ENCODE results near the gene FARS2. TPM values are rescaled to one million over a fixed set of nuclear protein-coding genes. Genes with fewer than 3 reads are reported as not detected.
"Not testable (repeated sequence)": the region's sequence is repeated elsewhere in the genome, so short reads cannot be mapped to it uniquely, and the experiment has no call there.

FARS2 gene
- total RNA-seq, 1 donor from 2014 or later: 21.9 TPM

GRCh38 chr6:5695260-5696245, 434.2 kb downstream of the FARS2 start:
- Mint-ChIP-seq H3K4me1 (ENCODE audit: unreplicated experiment) (no peaks in the 10 kb centered on the region), H3K36me3 (peaks cover 7% of the 10 kb centered on the region), H3K9me3 (peaks cover 9% of the 10 kb centered on the region), H3K27me3 (no peaks in the 10 kb centered on the region), H3K4me3 (no peak overlapping the region), H3K27ac (no peak overlapping the region)
- no peak for TF ChIP-seq CTCF (conservative IDR thresholded peaks at IDR 0.05)
- DNase-seq (ENCODE audit: extremely low spot score, unreplicated experiment): no peak

DNA sequence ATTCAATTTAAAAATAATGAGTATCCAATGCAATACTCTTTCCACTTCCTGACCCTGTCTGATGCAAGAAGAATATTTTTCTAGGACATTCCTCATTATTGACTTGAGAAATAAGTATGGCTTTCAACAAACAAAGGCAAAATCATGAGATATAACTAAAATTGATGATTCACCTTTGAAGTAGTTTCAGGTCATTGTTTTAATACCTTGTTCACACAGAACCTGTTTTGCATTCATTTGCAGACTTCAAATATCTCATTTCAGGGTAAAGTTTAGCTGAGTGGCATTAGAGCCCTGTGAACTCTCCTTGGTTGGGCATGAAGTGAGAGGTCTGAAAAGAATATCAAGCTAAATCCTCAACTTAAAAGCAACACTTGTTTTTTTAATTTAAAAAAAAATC, 436.2 kb downstream of the FARS2 start:
- Mint-ChIP-seq H3K27me3 (no peaks in the 10 kb centered on the region), H3K4me3 (no peak overlapping the region), H3K9me3 (peaks cover 4% of the 10 kb centered on the region), H3K27ac (no peak overlapping the region), H3K36me3 (peaks cover 3% of the 10 kb centered on the region), H3K4me1 (ENCODE audit: unreplicated experiment) (no peaks in the 10 kb centered on the region)
- TF ChIP-seq CTCF (conservative IDR thresholded peaks at IDR 0.05): no peak
- no peak for DNase-seq (ENCODE audit: extremely low spot score, unreplicated experiment)

DNA sequence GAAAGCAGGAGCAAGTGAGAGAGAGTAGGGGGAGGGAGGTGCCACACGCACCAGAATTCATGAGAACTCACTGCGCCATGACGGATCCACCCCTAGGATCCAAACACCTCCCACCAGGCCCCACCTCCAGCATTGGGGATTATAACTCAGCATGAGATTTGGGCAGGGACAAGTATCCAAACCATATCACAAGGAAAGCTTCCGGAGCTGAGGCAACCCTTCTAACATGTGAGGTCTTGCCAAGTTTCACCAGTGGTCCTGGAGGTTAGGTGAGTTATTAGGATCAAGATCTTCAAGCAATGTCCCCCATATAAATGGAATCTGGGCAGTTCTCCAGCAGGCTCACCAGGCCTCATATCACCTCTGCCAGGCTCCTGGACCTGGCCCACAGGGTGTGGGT, 437.0 kb downstream of the FARS2 start:
- H3K4me1 Mint-ChIP-seq (ENCODE audit: unreplicated experiment): no peaks in the 10 kb centered on the region
- peaks cover 4% of the 10 kb centered on the region for H3K9me3 Mint-ChIP-seq
- TF ChIP-seq CTCF (conservative IDR thresholded peaks at IDR 0.05): no peak
- DNase-seq (ENCODE audit: extremely low spot score, unreplicated experiment): no peak
- no peaks in the 10 kb centered on the region for H3K27me3 Mint-ChIP-seq
- H3K27ac Mint-ChIP-seq: no peak overlapping the region
- H3K36me3 Mint-ChIP-seq: no peaks in the 10 kb centered on the region
- H3K4me3 Mint-ChIP-seq: no peak overlapping the region

- not testable (repeated sequence) for DNase-seq (ENCODE audit: extremely low spot score, unreplicated experiment); H3K27ac Mint-ChIP-seq; H3K27me3 Mint-ChIP-seq; H3K4me1 Mint-ChIP-seq (ENCODE audit: unreplicated experiment); H3K4me3 Mint-ChIP-seq; H3K36me3 Mint-ChIP-seq; H3K9me3 Mint-ChIP-seq
These were observed 437.8 kb downstream of the FARS2 start for GRCh38 chr6:5699064-5699463.

- Mint-ChIP-seq H3K4me3 (no peak overlapping the region), H3K27ac (no peak overlapping the region), H3K36me3 (no peaks in the 10 kb centered on the region), H3K27me3 (no peaks in the 10 kb centered on the region), H3K9me3 (peaks cover 4% of the 10 kb centered on the region), H3K4me1 (ENCODE audit: unreplicated experiment) (no peaks in the 10 kb centered on the region)
- no peak for DNase-seq (ENCODE audit: extremely low spot score, unreplicated experiment)
- no peak for TF ChIP-seq CTCF (conservative IDR thresholded peaks at IDR 0.05)
These were observed 439.9 kb downstream of the FARS2 start for GRCh38 chr6:5701174-5701573.

- TF ChIP-seq CTCF (conservative IDR thresholded peaks at IDR 0.05): no peak
- H3K27ac Mint-ChIP-seq: no peak overlapping the region
- no peak overlapping the region for H3K4me3 Mint-ChIP-seq
- H3K4me1 Mint-ChIP-seq (ENCODE audit: unreplicated experiment): no peaks in the 10 kb centered on the region
- H3K27me3 Mint-ChIP-seq: no peaks in the 10 kb centered on the region
- no peaks in the 10 kb centered on the region for H3K9me3 Mint-ChIP-seq
- no peak for DNase-seq (ENCODE audit: extremely low spot score, unreplicated experiment)
- H3K36me3 Mint-ChIP-seq: no peaks in the 10 kb centered on the region
These were observed 443.4 kb downstream of the FARS2 start for GRCh38 chr6:5704708-5705107.
